Breast epithelium (tissue), 4 donors: ENCODE results near the gene MGAT4C. TPM values are rescaled to one million over a fixed set of nuclear protein-coding genes. Genes with fewer than 3 reads are reported as not detected.

Experiments used
- DNase-seq, 2 donors: peaks; one replicate each; pipeline ENCODE4 v3.0.0-alpha.2; 2019; ENCODE audit warnings: low spot score in 2 of 2
- H3K27ac ChIP-seq, 2 donors: fragments of 200-600 bp; sonication (generic) in 1 of 2; one replicate each; pipeline ENCODE4 v1.5.1; 2016 to 2019; ENCODE audit warnings: mild to moderate bottlenecking in 1 of 2
- H3K27me3 ChIP-seq, 2 donors: fragments of 200-600 bp; sonication (generic) in 1 of 2; one replicate each; pipeline versions ENCODE4 v1.5.1 to v1.6.0; 2017 to 2019; ENCODE audit warnings: control low read depth in 1 of 2, mild to moderate bottlenecking in 1 of 2
- H3K36me3 ChIP-seq: fragments of 200-600 bp; one replicate; pipeline ENCODE4 v1.5.1; 2019
- H3K4me1 ChIP-seq, 2 donors: fragments of 200-600 bp; sonication (generic); one replicate each; pipeline ENCODE4 v1.5.1; 2016 to 2019; ENCODE audit warnings: control low read depth in 1 of 2
- H3K4me3 ChIP-seq, 3 donors: fragments of 200-600 bp; sonication (generic); 1 replicate in 2 of 3; 2 replicates in 1 of 3; pipeline ENCODE4 v1.5.1; 2016 to 2019; ENCODE audit warnings: mild to moderate bottlenecking in 3 of 3, moderate library complexity in 2 of 3
- H3K9me3 ChIP-seq, 2 donors: fragments of 200-600 bp; sonication (generic) in 1 of 2; one replicate each; pipeline ENCODE4 v1.5.1; 2016 to 2019; ENCODE audit warnings: control low read depth in 1 of 2
- POLR2A ChIP-seq: fragments of 450-650 bp; IDR thresholded peaks from one replicate; pipeline ENCODE4 v1.6.1; 2016; ENCODE audit warnings: antibody characterized with exemption, mild to moderate bottlenecking, moderate library complexity
- POLR2AphosphoS5 ChIP-seq, 3 donors: sonication (generic); formaldehyde crosslinking; IDR thresholded peaks; one replicate each; pipeline ENCODE4 v1.6.1; 2017; ENCODE audit warnings: antibody characterized with exemption in 3 of 3
- intact Hi-C: fragments of 100-400 bp; cut with DNase I; formaldehyde crosslinking; loops from one replicate; pipeline ENCODE4 v1.15.1; 2023; ENCODE audit warnings: low total_unique reads
- total RNA-seq, 3 donors: library from RNA; depleted of rRNA; stranded (reverse); fragments of >200 nt; gene quantifications; one replicate each; pipeline ENCODE4 v1.1.0, GENCODE V29; 2016
- TF ChIP-seq, protein P1 (sequence below), 3 donors: fragments of 450-650 bp; IDR thresholded peaks; one replicate each; pipeline ENCODE4 v1.5.1; 2016 to 2017; ENCODE audit warnings: antibody characterized with exemption in 3 of 3, mild to moderate bottlenecking in 3 of 3, moderate library complexity in 3 of 3

MGAT4C gene
- total RNA-seq, 3 donors from 2014 or later: under 0.01 to 1.0 TPM; not detected in 1

DNA sequence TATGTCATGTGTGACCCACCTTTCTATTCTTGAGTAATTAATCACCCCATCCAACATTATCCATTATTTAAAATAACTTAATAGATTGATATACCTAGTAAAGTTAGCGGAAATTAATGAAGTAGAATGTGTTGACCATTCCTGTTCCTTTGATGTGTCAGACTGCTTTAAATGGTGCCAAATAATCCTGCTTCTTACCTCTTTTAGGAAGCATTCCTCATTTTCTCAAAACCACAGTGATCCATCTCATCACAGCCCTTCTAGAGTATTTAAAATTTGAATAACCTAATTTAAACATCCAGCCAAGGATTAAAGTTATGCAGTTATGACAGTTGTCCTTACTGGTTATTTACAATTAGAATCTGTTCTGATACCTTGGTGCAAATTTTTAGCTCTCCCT lies 6.9 kb downstream of the MGAT4C start:
- no peaks in the 10 kb centered on the region for H3K9me3 ChIP-seq
- DNase-seq: no peak
- no peaks in the 10 kb centered on the region for H3K4me1 ChIP-seq
- TF ChIP-seq POLR2A (no peak), POLR2AphosphoS5 (IDR thresholded peaks at IDR 0.05) (no peak)
- TF ChIP-seq, protein P1, sequence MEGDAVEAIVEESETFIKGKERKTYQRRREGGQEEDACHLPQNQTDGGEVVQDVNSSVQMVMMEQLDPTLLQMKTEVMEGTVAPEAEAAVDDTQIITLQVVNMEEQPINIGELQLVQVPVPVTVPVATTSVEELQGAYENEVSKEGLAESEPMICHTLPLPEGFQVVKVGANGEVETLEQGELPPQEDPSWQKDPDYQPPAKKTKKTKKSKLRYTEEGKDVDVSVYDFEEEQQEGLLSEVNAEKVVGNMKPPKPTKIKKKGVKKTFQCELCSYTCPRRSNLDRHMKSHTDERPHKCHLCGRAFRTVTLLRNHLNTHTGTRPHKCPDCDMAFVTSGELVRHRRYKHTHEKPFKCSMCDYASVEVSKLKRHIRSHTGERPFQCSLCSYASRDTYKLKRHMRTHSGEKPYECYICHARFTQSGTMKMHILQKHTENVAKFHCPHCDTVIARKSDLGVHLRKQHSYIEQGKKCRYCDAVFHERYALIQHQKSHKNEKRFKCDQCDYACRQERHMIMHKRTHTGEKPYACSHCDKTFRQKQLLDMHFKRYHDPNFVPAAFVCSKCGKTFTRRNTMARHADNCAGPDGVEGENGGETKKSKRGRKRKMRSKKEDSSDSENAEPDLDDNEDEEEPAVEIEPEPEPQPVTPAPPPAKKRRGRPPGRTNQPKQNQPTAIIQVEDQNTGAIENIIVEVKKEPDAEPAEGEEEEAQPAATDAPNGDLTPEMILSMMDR (IDR thresholded peaks at IDR 0.05): no peak
- no peaks in the 10 kb centered on the region for H3K36me3 ChIP-seq
- H3K4me3 ChIP-seq: no peak overlapping the region
- no peaks in the 10 kb centered on the region for H3K27me3 ChIP-seq
- intact Hi-C loops: no loop called here
- H3K27ac ChIP-seq: no peak overlapping the region

DNA sequence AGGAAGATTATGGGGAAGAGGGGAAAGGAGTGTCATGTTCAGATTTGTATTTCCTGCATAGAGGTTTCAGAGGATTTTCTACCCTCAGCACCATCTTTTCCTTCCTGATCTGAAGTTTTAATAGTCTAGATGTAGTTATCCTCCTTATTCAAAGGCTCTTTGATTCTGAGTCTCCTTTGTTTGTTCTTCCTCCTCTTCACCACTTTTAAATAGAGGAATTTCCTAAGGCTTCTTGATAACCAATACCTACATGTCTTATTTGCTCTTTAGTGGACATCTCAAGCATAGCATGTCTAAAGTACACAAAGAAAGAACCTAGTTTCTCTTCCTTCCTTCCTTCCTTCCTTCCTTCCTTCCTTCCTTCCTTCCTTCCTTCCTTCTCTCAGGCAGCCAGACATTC lies 8.3 kb downstream of the MGAT4C start:
- no peaks in the 10 kb centered on the region for H3K36me3 ChIP-seq
- DNase-seq: no peak
- TF ChIP-seq POLR2A: no peak
- TF ChIP-seq POLR2AphosphoS5 (IDR thresholded peaks at IDR 0.05): no peak
- TF ChIP-seq, protein P1 (IDR thresholded peaks at IDR 0.05): no peak
- H3K9me3 ChIP-seq: no peaks in the 10 kb centered on the region
- H3K4me1 ChIP-seq: no peaks in the 10 kb centered on the region
- no peak overlapping the region for H3K4me3 ChIP-seq
- H3K27me3 ChIP-seq: no peaks in the 10 kb centered on the region
- intact Hi-C loops: no loop called here
- no peak overlapping the region for H3K27ac ChIP-seq

DNA sequence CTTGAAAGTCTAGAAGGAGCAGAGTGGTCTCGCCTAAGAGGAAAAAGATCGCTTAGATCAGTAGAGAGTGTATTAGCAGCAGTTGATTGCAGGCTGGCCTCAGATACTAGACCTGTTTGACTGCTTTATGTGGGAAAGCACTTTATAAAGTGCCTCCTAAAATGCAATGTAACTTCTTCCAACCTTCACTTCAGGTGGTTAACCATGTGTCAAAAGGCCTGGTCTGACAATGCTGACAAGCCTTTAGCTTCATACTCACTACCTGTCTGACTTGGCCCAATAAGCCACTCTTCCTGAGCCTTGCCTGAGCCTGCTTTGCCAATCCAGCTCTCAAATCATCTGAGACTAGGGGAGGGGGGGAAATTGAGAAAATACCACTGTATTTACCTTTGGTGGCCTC lies 14.6 kb downstream of the MGAT4C start:
- no peak for DNase-seq
- no peak overlapping the region for H3K27ac ChIP-seq
- H3K4me1 ChIP-seq: no peaks in the 10 kb centered on the region
- no peaks in the 10 kb centered on the region for H3K36me3 ChIP-seq
- intact Hi-C loops: no loop called here
- H3K27me3 ChIP-seq: no peaks in the 10 kb centered on the region
- no peak for TF ChIP-seq POLR2A
- TF ChIP-seq POLR2AphosphoS5 (IDR thresholded peaks at IDR 0.05): no peak
- TF ChIP-seq, protein P1 (IDR thresholded peaks at IDR 0.05): no peak
- H3K9me3 ChIP-seq: no peaks in the 10 kb centered on the region
- no peak overlapping the region for H3K4me3 ChIP-seq

DNA sequence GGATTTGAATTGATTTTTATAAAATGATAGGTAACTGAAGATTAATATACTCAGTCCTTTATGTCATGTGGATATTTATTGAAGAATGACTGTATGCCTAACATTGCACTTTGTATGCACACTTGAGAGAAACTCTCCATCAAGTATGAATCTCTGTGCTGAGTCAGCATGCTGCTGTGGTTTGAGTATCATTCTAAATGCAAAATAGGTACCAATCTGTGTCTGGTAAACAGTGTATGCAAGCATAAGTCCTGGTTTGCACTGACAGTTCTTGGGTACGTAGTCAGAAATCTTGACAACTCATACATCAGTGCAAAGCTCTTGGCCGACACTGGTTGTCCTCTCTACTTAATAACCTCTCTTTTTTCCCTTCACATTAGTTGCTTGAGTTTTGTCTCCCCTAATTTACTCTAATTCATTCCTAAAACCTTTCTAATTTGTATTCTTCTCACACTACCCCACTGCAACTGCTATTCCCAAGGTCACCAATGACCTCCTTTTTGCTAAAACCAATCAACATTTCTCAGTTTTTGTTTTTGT lies 21.8 kb downstream of the MGAT4C start:
- Histone ChIP-seq H3K27ac (no peak overlapping the region), H3K4me1 (no peaks in the 10 kb centered on the region), H3K4me3 (no peak overlapping the region), H3K27me3 (no peaks in the 10 kb centered on the region), H3K36me3 (no peaks in the 10 kb centered on the region), H3K9me3 (no peaks in the 10 kb centered on the region)
- TF ChIP-seq, protein P1 (IDR thresholded peaks at IDR 0.05): no peak
- TF ChIP-seq POLR2AphosphoS5 (IDR thresholded peaks at IDR 0.05): no peak
- TF ChIP-seq POLR2A: no peak
- no peak for DNase-seq
- intact Hi-C loops: no loop called here

DNA sequence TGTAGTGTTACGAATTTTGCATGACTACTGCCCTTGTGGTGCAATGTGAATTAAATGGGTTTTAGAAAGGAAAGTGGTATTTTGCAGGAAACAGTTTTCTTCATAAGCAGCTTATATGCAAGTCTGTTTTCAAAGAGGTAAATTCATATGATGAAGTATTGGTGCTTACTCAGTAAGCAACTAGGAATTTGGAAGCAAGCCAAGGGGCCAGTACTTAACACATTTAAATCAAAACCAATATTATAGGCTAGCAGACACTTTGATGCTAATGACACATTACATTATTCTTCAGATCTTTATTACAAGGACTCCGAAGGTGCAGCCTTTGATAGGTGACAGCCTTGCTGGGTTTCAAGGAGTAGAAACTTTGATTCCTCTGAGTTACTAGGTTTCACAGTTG lies 23.1 kb downstream of the MGAT4C start:
- no peaks in the 10 kb centered on the region for H3K36me3 ChIP-seq
- H3K27ac ChIP-seq: no peak overlapping the region
- TF ChIP-seq, protein P1 (IDR thresholded peaks at IDR 0.05): no peak
- TF ChIP-seq POLR2A (no peak), POLR2AphosphoS5 (IDR thresholded peaks at IDR 0.05) (no peak)
- intact Hi-C loops: no loop called here
- no peak overlapping the region for H3K4me3 ChIP-seq
- H3K27me3 ChIP-seq: no peaks in the 10 kb centered on the region
- no peaks in the 10 kb centered on the region for H3K4me1 ChIP-seq
- DNase-seq: no peak
- no peaks in the 10 kb centered on the region for H3K9me3 ChIP-seq
